ENCODE results near the gene RHCG. TPM values are rescaled to one million over a fixed set of nuclear protein-coding genes. Genes with fewer than 3 reads are reported as not detected.

Gene RHCG
- total and polyA plus RNA-seq, 2 of the 4 experiments (the other 2 are of a cell fraction), result not detected

DNA sequence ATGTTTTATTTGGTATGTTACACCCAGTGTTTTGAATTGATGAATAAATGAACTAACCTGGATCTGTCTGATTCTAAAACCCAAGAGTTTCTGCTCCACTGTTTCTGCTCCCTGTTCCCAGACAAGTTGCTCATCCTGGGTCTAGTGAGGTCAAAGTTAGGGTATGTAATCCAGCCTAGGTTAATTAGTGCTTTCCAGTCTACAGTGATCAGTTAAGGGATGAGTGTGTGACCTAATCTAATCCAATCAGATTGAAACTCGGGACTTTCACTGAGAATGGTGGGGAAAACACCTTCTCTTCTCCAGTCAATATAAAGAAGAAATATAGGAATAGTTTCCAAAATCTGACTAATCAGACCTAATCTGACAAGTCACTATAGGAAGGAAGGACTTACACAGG is 27.8 kb upstream of the RHCG start:
- H4K91ac ChIP-seq (ENCODE audit: insufficient read depth, low read depth, low read length), result no peak overlapping the region
- H3K4me1 ChIP-seq (ENCODE audit: control insufficient read depth, insufficient read depth, low read length), result no peaks in the 10 kb centered on the region
- no peak overlapping the region for H2BK5ac ChIP-seq (ENCODE audit: low read depth, low read length, poor library complexity, severe bottlenecking)
- no peak overlapping the region for H4K5ac ChIP-seq (ENCODE audit: low read depth, low read length)
- H4K8ac ChIP-seq (ENCODE audit: low read depth in 2 of 2, low read length in 2 of 2), result no peak overlapping the region
- H3K23ac ChIP-seq (ENCODE audit: low read depth, low read length), result no peak overlapping the region
- no peak overlapping the region for H2BK20ac ChIP-seq (ENCODE audit: low read depth, low read length)
- H3K27ac ChIP-seq (ENCODE audit: insufficient read depth, low read length), result no peak overlapping the region
- POLR2A ChIA-PET (ENCODE audit: unreplicated experiment), result no interaction called here
- CTCF ChIA-PET, result no interaction called here
- peaks cover 4% of the 10 kb centered on the region for H3K9me3 ChIP-seq (ENCODE audit: control insufficient read depth, insufficient read depth, low read length)
- dilution Hi-C loops (cut with HindIII; ENCODE audit: low sequenced_read_pairs, unreplicated experiment) (no loop called here), in situ Hi-C loops (cut with MboI; ENCODE audit: low sequenced_read_pairs) (no loop called here), intact Hi-C loops (cut with micrococcal nuclease) (no loop called here)
- H3K27me3 ChIP-seq (ENCODE audit: control insufficient read depth, insufficient read depth, low read length), result peaks cover 21% of the 10 kb centered on the region
- no peak overlapping the region for H3K56ac ChIP-seq (ENCODE audit: extremely low read depth, insufficient read depth, low read length)
- no peak overlapping the region for H3K4me2 ChIP-seq (ENCODE audit: low read depth, low read length)
- H2AK5ac ChIP-seq (ENCODE audit: low read depth, low read length), result no peak overlapping the region
- no peak for TF ChIP-seq RAD21 (IDR thresholded peaks at IDR 0.05; ENCODE audit: low read length)
- TF ChIP-seq, protein P1, sequence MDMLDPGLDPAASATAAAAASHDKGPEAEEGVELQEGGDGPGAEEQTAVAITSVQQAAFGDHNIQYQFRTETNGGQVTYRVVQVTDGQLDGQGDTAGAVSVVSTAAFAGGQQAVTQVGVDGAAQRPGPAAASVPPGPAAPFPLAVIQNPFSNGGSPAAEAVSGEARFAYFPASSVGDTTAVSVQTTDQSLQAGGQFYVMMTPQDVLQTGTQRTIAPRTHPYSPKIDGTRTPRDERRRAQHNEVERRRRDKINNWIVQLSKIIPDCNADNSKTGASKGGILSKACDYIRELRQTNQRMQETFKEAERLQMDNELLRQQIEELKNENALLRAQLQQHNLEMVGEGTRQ (IDR thresholded peaks at IDR 0.05; ENCODE audit: low read depth, low read length), result no peak
- H3K14ac ChIP-seq (replicated peaks; ENCODE audit: low read depth, low read length), result no peak overlapping the region
- no peak overlapping the region for H2BK15ac ChIP-seq (ENCODE audit: low read depth, low read length)
- ATAC-seq (ENCODE audit: low read depth) (no peak), DNase-seq (no peak)
- H3K79me1 ChIP-seq (ENCODE audit: low read depth in 1 of 2, low read length in 2 of 2), result no peaks in the 10 kb centered on the region
- no TSS peak for BruUV-seq (replicated peaks)
- H3K9me1 ChIP-seq (ENCODE audit: insufficient read depth, low read length), result no peaks in the 10 kb centered on the region
- no peak overlapping the region for H3K9ac ChIP-seq (ENCODE audit: low read depth, low read length)
- no CpG with 5 or more reads among the region's 1 CpG for WGBS, 2 experiments (ENCODE audit: extremely low coverage in 2 of 2, insufficient read length in 1 of 2)
- no peaks in the 10 kb centered on the region for H3K36me3 ChIP-seq (ENCODE audit: control insufficient read depth, insufficient read depth, low read length)
- H2BK120ac ChIP-seq (ENCODE audit: low read depth, low read length), result no peak overlapping the region
- H3K4me3 ChIP-seq (ENCODE audit: insufficient read depth, low read depth, low read length), result no peak overlapping the region
- no peak overlapping the region for H3K4ac ChIP-seq (ENCODE audit: low read depth, low read length)
- H3K18ac ChIP-seq (ENCODE audit: low read depth, low read length), result no peak overlapping the region
- no peak overlapping the region for H2AFZ ChIP-seq (replicated peaks; ENCODE audit: low read length, poor library complexity)
- H2AK9ac ChIP-seq (replicated peaks; ENCODE audit: low read depth, low read length, poor library complexity), result no peak overlapping the region
- H4K20me1 ChIP-seq (ENCODE audit: insufficient read depth, low read length), result no peaks in the 10 kb centered on the region
